ENCODE results near the gene FES.

DNA sequence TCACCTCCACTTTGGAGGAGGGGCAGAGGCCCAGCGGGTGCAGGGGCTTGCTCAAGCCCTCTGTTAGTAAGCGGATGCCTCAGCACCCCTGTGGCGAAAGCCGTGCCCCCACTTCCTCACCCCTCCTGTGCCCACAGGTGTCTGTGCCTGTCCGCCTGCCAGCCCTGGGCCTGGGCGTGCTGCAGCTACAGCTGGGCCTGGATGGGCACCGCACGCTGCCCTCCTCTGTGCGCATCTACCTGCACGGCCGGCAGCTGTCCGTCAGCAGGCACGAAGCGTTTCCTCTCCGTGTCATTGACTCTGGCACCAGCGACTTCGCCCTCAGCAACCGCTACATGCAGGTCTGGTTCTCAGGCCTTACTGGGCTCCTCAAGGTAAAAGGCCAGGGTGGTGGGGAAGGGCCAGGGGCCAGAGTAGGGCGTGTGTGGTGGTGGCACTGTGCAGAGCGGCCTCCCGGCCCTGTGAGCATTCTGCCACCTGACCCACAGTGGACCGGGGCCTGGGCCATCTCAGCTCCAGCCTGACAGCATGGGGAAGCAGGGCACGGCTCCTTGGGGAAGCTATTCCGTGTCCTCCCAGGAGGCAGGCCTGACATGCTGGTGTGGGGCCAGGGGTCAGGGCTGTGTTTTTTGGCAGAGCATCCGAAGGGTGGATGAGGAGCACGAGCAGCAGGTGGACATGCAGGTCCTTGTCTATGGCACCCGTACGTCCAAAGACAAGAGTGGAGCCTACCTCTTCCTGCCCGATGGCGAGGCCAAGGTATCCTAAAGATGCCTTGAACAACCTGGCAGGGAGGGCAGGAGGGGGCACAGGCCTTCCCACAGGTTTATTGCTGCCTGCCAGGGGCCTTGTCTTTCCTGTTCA is 27.8 kb downstream of the FES start:
- TF ChIP-seq, protein P1, sequence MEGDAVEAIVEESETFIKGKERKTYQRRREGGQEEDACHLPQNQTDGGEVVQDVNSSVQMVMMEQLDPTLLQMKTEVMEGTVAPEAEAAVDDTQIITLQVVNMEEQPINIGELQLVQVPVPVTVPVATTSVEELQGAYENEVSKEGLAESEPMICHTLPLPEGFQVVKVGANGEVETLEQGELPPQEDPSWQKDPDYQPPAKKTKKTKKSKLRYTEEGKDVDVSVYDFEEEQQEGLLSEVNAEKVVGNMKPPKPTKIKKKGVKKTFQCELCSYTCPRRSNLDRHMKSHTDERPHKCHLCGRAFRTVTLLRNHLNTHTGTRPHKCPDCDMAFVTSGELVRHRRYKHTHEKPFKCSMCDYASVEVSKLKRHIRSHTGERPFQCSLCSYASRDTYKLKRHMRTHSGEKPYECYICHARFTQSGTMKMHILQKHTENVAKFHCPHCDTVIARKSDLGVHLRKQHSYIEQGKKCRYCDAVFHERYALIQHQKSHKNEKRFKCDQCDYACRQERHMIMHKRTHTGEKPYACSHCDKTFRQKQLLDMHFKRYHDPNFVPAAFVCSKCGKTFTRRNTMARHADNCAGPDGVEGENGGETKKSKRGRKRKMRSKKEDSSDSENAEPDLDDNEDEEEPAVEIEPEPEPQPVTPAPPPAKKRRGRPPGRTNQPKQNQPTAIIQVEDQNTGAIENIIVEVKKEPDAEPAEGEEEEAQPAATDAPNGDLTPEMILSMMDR (IDR thresholded peaks at IDR 0.05; ENCODE audit: borderline replicate concordance, extremely low read depth, low read length, poor library complexity, severe bottlenecking): no peak
- TF ChIP-seq EZH2 (IDR thresholded peaks at IDR 0.05; ENCODE audit: borderline replicate concordance, low read depth, low read length, severe bottlenecking): no peak
